OCI-LY7 (cell line): Measurements from ENCODE around the gene GATM. TPM values are rescaled to one million over a fixed set of nuclear protein-coding genes. Genes with fewer than 3 reads are reported as not detected.

Experiments used
- BruUV-seq: library from RNA; stranded (reverse); fragments of 400-500 nt; replicated peaks from 2 replicates; lab custom pipeline; 2021; lab: Mats Ljungman, UMichigan
- CTCF ChIA-PET: fragments of 300-600 bp; sonication (Branson Sonifier 250); formaldehyde crosslinking; loops from one replicate; lab custom pipeline; 2022; ENCODE audit warnings: antibody characterized with exemption; ENCODE audit not compliant: unreplicated experiment; lab: Charles Lee
- POLR2A ChIA-PET: fragments of 300-600 bp; sonication (Branson Sonifier 250); formaldehyde crosslinking; loops from one replicate; lab custom pipeline; 2022; ENCODE audit warnings: antibody characterized with exemption; lab: Charles Lee
- DNase-seq: peaks from one replicate; pipeline ENCODE4 v3.0.0-alpha.2; 2015; ENCODE audit warnings: low spot score
- H2AFZ ChIP-seq: fragments of 200-600 bp; sonication (generic), shearing (Covaris generic); 2 replicates; pipeline ENCODE4 v1.6.1; 2014; ENCODE audit warnings: mild to moderate bottlenecking, antibody characterized with exemption, low read length, moderate library complexity
- H3K27ac ChIP-seq: fragments of 200-600 bp; sonication (generic); 2 replicates; pipeline ENCODE4 v1.5.1; 2014; ENCODE audit warnings: mixed run types, low read depth, mild to moderate bottlenecking, moderate library complexity, low read length, inconsistent platforms; ENCODE audit not compliant: poor library complexity, severe bottlenecking
- H3K36me3 ChIP-seq: fragments of 200-600 bp; sonication (generic); 2 replicates; pipeline ENCODE4 v1.6.1; 2014; ENCODE audit warnings: mild to moderate bottlenecking, antibody characterized with exemption, low read length, moderate library complexity, mixed read lengths; ENCODE audit not compliant: insufficient read depth
- H3K4me1 ChIP-seq: fragments of 200-600 bp; sonication (generic); 2 replicates; pipeline ENCODE4 v1.5.1; 2014; ENCODE audit warnings: mild to moderate bottlenecking, low read length; ENCODE audit not compliant: insufficient read depth, poor library complexity, severe bottlenecking
- H3K4me2 ChIP-seq: fragments of 200-600 bp; sonication (generic); 2 replicates; pipeline ENCODE4 v1.6.1; 2014; ENCODE audit warnings: mild to moderate bottlenecking, low read length
- H3K4me3 ChIP-seq: fragments of 200-600 bp; sonication (generic); 2 replicates; pipeline ENCODE4 v1.5.1; 2014; ENCODE audit warnings: mild to moderate bottlenecking, low read depth, low read length; ENCODE audit not compliant: poor library complexity, severe bottlenecking
- H3K79me2 ChIP-seq: fragments of 200-600 bp; sonication (generic); 2 replicates; pipeline ENCODE4 v1.6.1; 2016; ENCODE audit warnings: low read depth, mild to moderate bottlenecking, low read length, moderate library complexity, mixed read lengths; ENCODE audit not compliant: insufficient read depth
- H3K9me2 ChIP-seq: fragments of 200-600 bp; sonication (generic); 2 replicates; pipeline ENCODE4 v1.6.1; 2016; ENCODE audit warnings: mild to moderate bottlenecking, low read length, mixed read lengths; ENCODE audit not compliant: insufficient read depth
- H3K9me3 ChIP-seq: fragments of 200-600 bp; sonication (generic); 2 replicates; pipeline ENCODE4 v1.6.1; 2014; ENCODE audit warnings: mild to moderate bottlenecking, mixed run types, low read length, mixed read lengths
- H4K20me1 ChIP-seq: fragments of 200-600 bp; sonication (generic); 2 replicates; pipeline ENCODE4 v1.6.1; 2014; ENCODE audit warnings: mild to moderate bottlenecking, antibody characterized with exemption, low read length, moderate library complexity, mixed read lengths; ENCODE audit not compliant: insufficient read depth
- CTCF ChIP-seq: fragments of 200-600 bp; sonication (generic); conservative IDR thresholded peaks from 2 replicates; pipeline ENCODE4 v1.5.1; 2014; ENCODE audit warnings: mild to moderate bottlenecking, antibody characterized with exemption, low read length, moderate library complexity, mixed read lengths
- EZH2phosphoT487 ChIP-seq: fragments of 200-600 bp; sonication (generic); IDR thresholded peaks from 2 replicates; pipeline ENCODE4 v1.6.1; 2018; ENCODE audit warnings: low read depth, borderline replicate concordance, mild to moderate bottlenecking, mixed run types, antibody characterized with exemption, low read length, moderate library complexity, mixed read lengths
- intact Hi-C: fragments of 100-400 bp; cut with micrococcal nuclease; formaldehyde crosslinking; loops from one replicate; pipeline ENCODE4 v1.10.0; 2022; ENCODE audit not compliant: unreplicated experiment
- total RNA-seq, 2 experiments: library from RNA; depleted of rRNA in 1 of 2; stranded (reverse); fragments of >200 nt in 1 of 2; shearing (Covaris generic) in 1 of 2; gene quantifications; 2 replicates each; pipeline ENCODE4 v1.2.3, GENCODE V29; 2014 to 2022

GATM gene
- total RNA-seq, 2 experiments from 2014 or later, result 1.3 to 2.7 TPM

GRCh38 chr15:45402955-45403877 lies 24.9 kb upstream of the GATM start:
- Histone ChIP-seq H3K36me3 (peaks cover 31% of the 10 kb centered on the region), H3K79me2 (peaks cover 51% of the 10 kb centered on the region), H3K27ac (peak overlapping the region; percentile 82), H3K4me1 (peaks cover 37% of the 10 kb centered on the region), H4K20me1 (peaks cover 9% of the 10 kb centered on the region; the same call in 1 of the 2 replicates), H3K9me3 (no peaks in the 10 kb centered on the region), H3K9me2 (no peaks in the 10 kb centered on the region), H3K4me3 (peak overlapping the region; percentile 87), H2AFZ (peak overlapping the region; percentile 24), H3K4me2 (peak overlapping the region; percentile 85)
- no TSS peak for BruUV-seq
- ChIA-PET POLR2A (interaction anchor here (0.7 to 3.2 kb wide), 13 partner anchors 10 to 240 kb away, joined by 3 to 22 read pairs (median 4); partner anchors contain the start of gene BLOC1S6), CTCF (interaction anchor here (1.0 to 1.6 kb wide), 4 partner anchors 185 to 240 kb away, joined by 3 to 4 read pairs (median 3); no protein-coding TSS in a partner anchor)
- peak; percentile 68 for DNase-seq
- TF ChIP-seq EZH2phosphoT487 (no peak), CTCF (no peak)
- intact Hi-C loops, result loop anchor here (1.0 to 5.0 kb wide), 6 partner anchors 54 to 676 kb away; partner anchors contain the start of gene BLOC1S6

GRCh38 chr15:45402162-45402954 lies 24.0 kb upstream of the GATM start:
- TF ChIP-seq CTCF, result no peak
- TF ChIP-seq EZH2phosphoT487, result no peak
- H3K27ac ChIP-seq, result peak overlapping the region; percentile 82
- H3K36me3 ChIP-seq, result peaks cover 22% of the 10 kb centered on the region
- H3K9me2 ChIP-seq, result no peaks in the 10 kb centered on the region
- H3K4me3 ChIP-seq, result peak overlapping the region; percentile 87
- peak; percentile 100 for DNase-seq
- BruUV-seq, result no TSS peak
- CTCF ChIA-PET, result interaction anchor here (1.0 to 1.5 kb wide), 3 partner anchors 186 to 239 kb away, joined by 3 to 4 read pairs (median 3); no protein-coding TSS in a partner anchor
- peaks cover 46% of the 10 kb centered on the region for H3K79me2 ChIP-seq
- peaks cover 9% of the 10 kb centered on the region; the same call in 1 of the 2 replicates for H4K20me1 ChIP-seq
- intact Hi-C loops, result loop anchor here (1.0 to 5.0 kb wide), 6 partner anchors 55 to 675 kb away; partner anchors contain the start of gene BLOC1S6
- peak overlapping the region; percentile 97 for H3K4me2 ChIP-seq
- H2AFZ ChIP-seq, result peak overlapping the region; percentile 88
- POLR2A ChIA-PET, result interaction anchor here (0.5 to 3.2 kb wide), 22 partner anchors 10 to 1105 kb away, joined by 3 to 22 read pairs (median 4); no protein-coding TSS in a partner anchor
- peaks cover 37% of the 10 kb centered on the region for H3K4me1 ChIP-seq
- H3K9me3 ChIP-seq, result no peaks in the 10 kb centered on the region
